ENCODE measurements around the gene PAFAH2. TPM values are rescaled to one million over a fixed set of nuclear protein-coding genes. Genes with fewer than 3 reads are reported as not detected.

Gene PAFAH2
- total RNA-seq, 1 donor from 2014 or later: 9.8 TPM

GRCh38 chr1:26032656-26033357, 34.9 kb upstream of the PAFAH2 start:
- intact Hi-C loops (cut with micrococcal nuclease): no loop called here

- intact Hi-C loops (cut with micrococcal nuclease): no loop called here
Observed at GRCh38 chr1:26031611-26032220, 33.9 kb upstream of the PAFAH2 start.

DNA sequence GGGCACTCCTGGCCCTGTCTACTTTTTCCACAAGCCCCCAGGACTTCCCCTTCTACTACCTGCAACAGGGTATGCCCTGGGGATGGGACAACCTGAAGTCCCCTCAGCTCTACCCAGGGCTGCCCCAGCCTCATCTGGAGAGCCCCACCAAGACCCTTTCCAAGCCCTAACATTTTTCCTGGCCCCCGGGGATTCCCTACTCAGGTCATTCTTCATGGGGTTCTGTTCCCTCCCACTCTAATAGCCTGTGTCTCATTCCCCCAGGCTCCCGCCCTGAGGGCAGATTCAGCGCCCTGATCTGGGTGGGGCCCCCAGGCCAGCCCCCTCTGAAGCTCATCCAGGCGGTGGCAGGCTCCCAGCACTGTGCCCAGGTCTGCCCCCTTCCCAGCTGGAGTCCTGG, 33.3 kb upstream of the PAFAH2 start:
- intact Hi-C loops (cut with micrococcal nuclease): no loop called here

DNA sequence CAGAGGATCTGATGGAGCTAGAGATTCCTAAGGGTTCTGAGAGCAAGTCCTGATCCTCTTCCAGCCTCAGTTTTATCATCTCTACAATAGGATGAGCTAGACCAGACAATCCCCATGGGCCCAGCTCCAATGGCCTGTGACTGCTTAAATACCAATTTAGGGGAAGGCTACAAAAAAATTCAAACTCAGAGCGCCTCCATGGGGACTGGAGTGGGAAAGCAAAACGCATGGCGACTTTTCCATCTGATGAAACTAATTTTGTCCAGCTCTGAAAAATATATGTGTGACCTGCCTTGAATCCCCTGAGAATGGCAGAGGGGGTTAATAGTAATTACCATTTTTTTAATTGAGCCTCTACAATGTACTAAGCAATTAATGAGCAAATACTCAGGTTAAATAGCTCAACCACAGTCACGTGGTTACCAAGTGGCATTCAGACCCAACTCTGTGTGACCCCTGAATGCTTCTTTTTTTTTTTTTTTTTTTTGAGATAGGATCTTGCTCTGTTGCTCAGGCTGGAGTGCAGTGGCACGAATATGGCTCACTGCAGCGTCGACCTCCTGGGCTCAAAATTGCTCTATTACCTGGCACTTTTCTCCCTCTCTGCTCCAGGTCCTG, 32.1 kb upstream of the PAFAH2 start:
- intact Hi-C loops (cut with micrococcal nuclease): no loop called here

GRCh38 chr1:26029054-26029863, 31.4 kb upstream of the PAFAH2 start:
- intact Hi-C loops (cut with micrococcal nuclease): no loop called here

DNA sequence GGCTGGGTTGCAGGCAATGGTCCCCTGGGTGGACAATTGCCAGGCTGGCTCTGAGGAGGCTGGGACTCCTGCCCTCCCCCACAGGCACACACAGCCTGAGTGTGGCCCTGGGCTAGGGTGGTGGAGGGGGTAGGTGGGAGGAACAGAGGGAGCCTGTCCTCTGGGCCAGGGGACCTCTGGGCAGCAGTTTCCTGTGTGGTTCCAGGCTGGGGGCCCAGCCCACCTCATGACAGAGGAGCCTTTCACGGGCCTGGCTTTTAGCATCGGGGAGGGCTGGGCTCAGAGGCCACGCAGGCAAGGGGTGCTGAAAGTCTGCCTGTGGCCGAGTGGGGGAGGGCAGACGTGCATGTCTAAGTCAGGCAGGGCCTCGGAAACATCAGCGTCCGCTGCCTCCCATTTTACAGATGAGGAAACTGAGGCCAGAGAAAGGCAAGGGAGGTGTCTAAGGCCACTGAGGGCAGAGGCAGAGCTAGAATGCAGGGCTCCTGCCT, 30.7 kb upstream of the PAFAH2 start:
- intact Hi-C loops (cut with micrococcal nuclease): no loop called here

- intact Hi-C loops (cut with micrococcal nuclease): no loop called here
Observed at GRCh38 chr1:26027716-26028489, 30.0 kb upstream of the PAFAH2 start.

GRCh38 chr1:26025517-26025916, 27.7 kb upstream of the PAFAH2 start:
- intact Hi-C loops (cut with micrococcal nuclease): no loop called here

- intact Hi-C loops (cut with micrococcal nuclease): no loop called here
Observed at GRCh38 chr1:26025060-26025459, 27.2 kb upstream of the PAFAH2 start.

- intact Hi-C loops (cut with micrococcal nuclease): no loop called here
Observed at GRCh38 chr1:26023826-26024225, 26.0 kb upstream of the PAFAH2 start.

DNA sequence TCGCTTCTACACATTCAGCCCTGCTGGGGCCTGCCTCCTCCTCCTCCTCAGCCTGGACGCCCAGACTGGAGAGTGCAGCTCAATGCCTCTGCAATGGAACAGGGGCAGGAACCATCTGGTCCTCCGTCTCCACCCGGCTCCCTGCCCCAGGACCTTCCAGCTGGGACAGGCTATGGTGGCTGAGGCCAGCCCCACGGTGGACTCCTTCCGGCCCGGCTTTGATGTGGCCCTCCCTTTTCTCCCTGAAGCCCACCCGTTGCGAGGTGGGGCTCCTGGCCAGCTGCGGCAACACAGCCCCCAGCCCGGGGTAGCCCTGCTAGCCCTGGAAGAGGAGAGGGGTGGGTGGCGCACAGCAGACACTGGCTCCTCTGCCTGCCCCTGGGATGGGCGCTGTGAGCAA, 25.1 kb upstream of the PAFAH2 start:
- intact Hi-C loops (cut with micrococcal nuclease): no loop called here

DNA sequence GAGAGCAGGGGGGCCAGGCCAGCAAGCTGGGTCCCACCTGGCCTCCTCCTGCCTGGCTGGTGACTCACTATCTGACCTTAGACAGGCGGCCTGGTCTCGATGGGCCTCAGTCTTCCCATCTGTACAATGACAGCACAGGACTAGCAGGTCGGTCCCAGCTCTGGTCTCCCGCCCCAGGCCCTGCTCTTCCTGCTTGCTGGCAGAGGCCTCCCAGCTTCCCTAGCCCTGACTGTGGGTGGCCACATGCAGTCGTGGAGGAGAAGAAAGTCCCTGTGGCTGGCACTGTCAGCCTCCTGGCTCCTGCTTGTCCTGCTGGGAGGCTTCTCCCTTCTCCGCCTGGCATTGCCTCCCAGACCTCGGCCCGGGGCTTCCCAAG, 24.5 kb upstream of the PAFAH2 start:
- intact Hi-C loops (cut with micrococcal nuclease): no loop called here

DNA sequence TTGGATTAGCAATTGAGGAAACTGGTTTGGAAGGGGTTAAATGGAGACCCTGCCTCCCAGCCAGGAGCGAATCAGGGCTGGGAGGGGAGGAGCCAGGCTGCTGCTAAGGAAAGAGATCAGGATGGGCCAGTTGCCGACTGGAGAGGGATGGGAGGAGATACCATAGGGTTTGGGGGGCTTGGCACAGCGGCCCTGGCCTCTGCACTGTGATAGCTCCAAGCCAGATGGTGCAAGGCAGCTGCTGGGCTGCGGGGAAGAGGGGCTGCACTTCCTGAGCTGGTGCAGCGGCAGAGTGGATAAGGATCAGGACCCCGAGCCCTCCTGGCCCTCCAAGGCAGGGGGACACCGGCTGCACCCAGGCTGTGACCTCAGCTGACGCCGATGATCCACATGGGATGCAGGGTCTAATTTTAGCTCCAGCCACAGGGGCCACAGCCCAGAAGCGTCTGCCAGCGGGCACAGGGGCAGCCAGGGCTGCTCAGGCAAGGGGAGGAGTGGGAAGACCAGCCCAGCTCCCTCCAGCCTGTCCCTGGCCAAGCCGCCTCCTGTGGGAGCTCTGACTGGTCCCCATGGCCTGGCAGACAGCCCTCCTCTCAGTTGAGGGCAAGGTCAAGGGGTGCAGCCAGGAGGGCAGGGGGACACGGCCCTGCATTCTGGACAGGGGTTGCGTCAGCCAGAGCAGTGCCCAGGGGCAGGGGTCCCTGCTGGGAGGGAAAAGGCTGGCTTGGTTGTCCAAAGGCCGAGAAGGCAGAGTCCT, 24.0 kb upstream of the PAFAH2 start, which contains the start of gene EXTL1:
TSS of gene EXTL1 (plus strand) at position 129 of the 757 bp plus-strand sequence. CDS start 872 bp downstream, outside the sequence.
- intact Hi-C loops (cut with micrococcal nuclease): no loop called here

- intact Hi-C loops (cut with micrococcal nuclease): no loop called here
Observed at GRCh38 chr1:26020941-26021646, 23.2 kb upstream of the PAFAH2 start.

DNA sequence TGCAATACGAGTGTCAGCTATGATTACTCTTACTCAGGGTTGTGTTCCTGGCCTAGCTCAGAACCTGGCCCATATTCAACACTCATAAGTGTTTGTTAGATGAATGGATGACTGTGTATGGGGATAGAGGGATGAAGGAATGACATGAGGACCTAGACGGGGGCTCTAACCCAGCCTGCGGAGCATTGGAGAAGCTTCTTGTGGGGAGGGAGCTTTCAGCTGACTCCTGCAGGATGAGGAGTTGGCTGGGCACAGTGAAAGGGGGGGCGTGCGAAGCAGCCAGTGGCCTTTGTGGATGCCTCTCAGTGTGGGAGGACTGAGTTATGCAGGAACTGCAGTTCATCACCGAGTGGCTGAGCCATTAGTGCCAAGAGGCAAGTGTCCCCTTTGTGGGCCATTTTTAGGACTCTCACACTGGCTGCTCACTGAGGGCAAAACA, 22.5 kb upstream of the PAFAH2 start:
- intact Hi-C loops (cut with micrococcal nuclease): no loop called here

DNA sequence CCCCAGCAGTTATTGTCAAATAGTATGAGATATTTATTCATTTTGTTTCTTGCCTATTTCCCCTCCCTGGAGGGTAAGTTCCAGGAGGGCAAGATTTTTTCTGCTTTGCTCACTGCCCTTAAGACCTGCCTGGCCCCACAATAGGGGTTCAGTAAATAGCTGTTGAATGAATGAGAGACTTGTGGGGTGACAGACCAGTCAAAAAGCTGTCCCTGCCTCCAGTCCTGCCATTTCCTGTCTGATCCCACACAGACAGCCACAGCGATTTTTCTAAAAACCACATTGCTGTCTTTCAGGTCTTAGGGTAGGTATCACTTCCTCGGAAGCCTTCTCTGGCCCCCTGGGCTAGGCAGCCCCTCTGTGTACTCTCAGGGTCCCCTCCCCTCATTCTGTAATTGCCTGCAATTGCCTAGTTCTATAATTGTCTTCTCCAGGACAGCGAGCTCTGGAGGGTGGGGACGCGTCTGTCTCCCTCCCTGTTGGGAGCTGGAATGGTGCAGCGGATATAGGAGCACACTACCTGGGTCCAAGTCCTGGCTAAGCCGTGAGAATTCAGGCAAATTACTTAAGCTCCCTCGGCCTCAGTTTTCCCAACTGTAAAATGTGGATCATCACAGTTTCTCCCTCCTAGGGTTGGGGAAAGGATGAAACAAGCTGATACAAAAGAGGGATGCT, 21.9 kb upstream of the PAFAH2 start:
- intact Hi-C loops (cut with micrococcal nuclease): no loop called here

DNA sequence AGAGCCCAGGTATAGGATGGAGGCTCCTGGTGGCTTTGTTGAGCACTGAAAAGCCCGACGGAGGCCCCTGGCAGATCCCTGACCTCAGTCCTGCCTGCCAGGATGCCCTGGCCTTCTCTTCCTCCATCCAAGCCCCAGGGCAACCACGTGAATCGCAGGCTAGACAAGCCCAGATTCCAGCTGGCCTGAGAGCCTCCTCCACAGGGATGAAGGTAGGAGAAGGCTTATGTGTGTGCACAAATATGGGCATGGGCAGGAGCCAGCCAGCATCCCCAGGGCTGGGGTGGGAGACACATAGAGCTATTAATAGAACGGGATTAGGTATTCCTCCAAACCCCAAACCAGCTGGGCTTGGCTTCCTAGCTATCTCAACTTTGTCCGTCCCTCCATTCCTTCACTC, 19.7 kb upstream of the PAFAH2 start:
- intact Hi-C loops (cut with micrococcal nuclease): no loop called here

DNA sequence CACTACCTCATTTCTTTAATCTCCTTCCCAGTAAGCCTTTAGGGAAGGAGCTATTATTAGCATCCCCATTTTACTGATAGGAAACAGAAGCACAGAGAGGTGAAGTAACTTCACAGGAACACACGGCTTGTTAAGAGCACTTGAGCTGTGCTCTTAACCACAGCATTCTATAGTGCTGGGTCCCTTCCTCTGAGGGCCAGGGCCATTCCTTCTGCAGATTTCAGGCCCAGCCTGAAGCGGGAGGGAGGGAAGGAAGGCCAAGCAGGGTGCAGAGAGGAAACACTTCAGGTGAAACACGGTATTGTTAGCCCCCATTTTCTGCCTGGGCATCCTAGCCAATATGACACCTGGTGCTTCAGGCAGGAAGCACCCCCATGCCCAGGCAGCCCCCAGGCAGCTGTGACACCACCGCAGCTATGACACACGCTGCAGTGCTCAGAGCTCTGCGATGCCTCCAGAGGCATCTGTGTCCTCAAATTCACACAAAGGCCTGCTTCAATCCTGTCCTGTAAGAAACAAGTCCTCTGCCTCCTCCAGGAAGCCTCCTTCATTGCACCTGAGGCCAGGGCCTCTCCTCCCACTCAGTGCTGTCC, 19.2 kb upstream of the PAFAH2 start:
- intact Hi-C loops (cut with micrococcal nuclease): no loop called here

All from T-helper 1 cell treated with Interleukin-12 subunit alpha and Interleukin-12 subunit beta and Interleukin-4 antibody, amounts not matched to agents 30 ng/mL and 1 ng/mL, for 36 hours (primary cell).